Prostate gland (tissue), 2 donors: Measurements from ENCODE around the gene SLC25A40.

Experiments used
- CTCF ChIP-seq, 4 experiments: fragments of 200-600 bp in 2 of 4; fragments of 450-650 bp in 2 of 4; sonication (generic) in 2 of 4; IDR thresholded peaks; 1 replicate in 3 of 4; 2 replicates in 1 of 4; pipeline ENCODE4 v1.5.1; 2016 to 2019; ENCODE audit warnings: antibody characterized with exemption in 4 of 4, mild to moderate bottlenecking in 2 of 4, moderate library complexity in 2 of 4
- POLR2A ChIP-seq: fragments of 450-650 bp; IDR thresholded peaks from one replicate; pipeline ENCODE4 v1.6.1; 2016; ENCODE audit warnings: antibody characterized with exemption, mild to moderate bottlenecking

GRCh38 chr7:87882151-87882937 lies 6.2 kb upstream of the SLC25A40 start:
- no peak for TF ChIP-seq CTCF (IDR thresholded peaks at IDR 0.05)
- TF ChIP-seq POLR2A = no peak
